Measurements from ENCODE around the gene BHLHA15.

Gene BHLHA15

DNA sequence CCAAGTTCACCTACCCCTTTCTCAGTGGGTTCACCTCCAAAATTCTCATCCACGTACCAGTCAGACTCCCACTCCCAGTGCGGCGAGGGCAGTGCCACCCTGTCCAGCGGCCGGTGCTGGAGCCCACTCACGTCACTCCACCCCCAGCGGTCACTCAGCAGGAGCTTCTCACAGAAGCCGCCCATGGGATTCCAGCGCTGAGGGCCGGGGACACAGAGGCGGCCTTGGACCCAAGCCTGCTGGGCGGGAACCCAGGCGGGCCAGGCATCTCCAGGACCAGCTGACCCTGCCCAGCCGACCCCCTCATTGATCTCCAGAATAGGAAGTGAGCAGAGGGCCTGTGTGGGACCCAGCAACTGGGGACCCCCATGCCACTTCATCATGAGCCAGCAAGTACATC is 33.6 kb downstream of the BHLHA15 start:
- DNase-seq (ENCODE audit: low spot score), result no peak

DNA sequence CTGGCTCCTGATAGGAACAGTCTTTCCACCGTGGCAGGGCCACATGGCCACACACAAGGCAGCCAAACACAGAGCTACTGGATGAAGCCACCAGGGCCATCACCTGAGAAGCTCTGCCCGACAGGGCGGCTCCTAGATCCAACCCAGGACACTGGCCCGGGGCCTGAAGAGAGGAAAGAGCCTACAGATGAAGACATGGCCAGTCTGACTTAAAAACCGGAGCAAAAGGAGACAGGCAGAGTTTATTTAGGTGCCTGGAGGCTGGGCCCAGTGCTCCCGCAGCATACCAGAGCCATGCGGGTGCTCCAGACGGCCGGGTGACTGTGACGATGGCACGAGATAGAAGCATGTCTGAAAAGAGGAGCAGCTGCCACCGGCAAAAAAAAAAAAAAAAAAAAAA is 36.9 kb downstream of the BHLHA15 start:
- no peak for DNase-seq (ENCODE audit: low spot score)

DNA sequence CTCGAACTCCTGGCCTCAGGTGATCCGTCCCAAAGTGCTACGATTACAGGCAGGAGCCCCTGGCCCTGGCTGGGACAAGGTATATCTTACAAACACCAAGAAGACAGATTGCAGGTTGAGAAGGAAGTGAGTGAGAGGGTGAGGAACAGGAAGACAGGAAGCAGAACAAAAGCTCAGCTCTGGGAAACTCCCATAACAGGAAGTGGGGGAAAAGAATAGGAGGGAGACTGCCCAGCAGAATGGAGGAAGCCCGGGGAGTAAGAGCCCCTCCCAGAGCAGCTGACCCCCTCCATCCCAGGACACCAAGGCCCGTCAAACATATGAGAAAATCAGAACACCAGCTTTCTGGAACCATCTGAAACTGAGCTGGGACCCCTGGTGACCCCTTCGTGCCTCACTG is 37.9 kb downstream of the BHLHA15 start:
- no peak for DNase-seq (ENCODE audit: low spot score)

DNA sequence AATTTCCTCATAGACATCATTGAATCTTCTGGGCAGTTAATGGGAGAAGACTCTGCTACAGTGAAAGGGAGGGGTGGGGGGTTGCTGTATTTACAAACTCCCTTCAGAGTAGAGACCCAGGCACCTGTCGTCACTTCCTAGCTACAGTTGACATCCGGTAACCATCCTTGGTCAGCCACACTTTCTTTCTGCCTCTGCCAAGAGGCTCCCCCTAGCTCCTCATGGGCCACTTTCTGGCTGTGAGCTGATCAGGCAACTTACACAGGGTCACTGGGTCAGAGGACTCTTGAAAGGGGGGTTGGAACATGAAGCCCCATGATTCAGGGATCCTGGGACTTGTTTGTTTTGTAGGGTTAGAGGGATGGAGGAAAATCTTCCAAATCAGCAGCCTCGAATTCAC is 39.5 kb downstream of the BHLHA15 start:
- peak; percentile 14 for DNase-seq (ENCODE audit: low spot score)

DNA sequence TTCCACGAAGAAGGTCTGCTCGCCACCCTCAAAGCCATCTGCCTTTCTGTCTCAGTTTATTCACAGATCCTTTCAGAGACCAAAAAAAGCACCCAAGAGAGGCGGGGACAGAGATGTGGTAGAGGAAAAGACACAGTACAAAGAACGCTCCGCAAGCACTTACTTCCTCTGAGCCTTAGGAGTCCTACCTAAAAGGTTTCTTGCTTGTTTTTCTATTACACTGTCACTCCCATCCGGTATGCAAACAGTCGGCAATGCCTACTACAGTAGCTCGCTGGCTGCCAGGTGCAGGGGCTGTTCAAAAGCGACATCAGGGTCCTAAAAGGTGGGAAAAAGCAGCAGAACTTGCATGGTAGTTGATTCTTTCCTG is 40.0 kb downstream of the BHLHA15 start:
- no peak for DNase-seq (ENCODE audit: low spot score)

DNA sequence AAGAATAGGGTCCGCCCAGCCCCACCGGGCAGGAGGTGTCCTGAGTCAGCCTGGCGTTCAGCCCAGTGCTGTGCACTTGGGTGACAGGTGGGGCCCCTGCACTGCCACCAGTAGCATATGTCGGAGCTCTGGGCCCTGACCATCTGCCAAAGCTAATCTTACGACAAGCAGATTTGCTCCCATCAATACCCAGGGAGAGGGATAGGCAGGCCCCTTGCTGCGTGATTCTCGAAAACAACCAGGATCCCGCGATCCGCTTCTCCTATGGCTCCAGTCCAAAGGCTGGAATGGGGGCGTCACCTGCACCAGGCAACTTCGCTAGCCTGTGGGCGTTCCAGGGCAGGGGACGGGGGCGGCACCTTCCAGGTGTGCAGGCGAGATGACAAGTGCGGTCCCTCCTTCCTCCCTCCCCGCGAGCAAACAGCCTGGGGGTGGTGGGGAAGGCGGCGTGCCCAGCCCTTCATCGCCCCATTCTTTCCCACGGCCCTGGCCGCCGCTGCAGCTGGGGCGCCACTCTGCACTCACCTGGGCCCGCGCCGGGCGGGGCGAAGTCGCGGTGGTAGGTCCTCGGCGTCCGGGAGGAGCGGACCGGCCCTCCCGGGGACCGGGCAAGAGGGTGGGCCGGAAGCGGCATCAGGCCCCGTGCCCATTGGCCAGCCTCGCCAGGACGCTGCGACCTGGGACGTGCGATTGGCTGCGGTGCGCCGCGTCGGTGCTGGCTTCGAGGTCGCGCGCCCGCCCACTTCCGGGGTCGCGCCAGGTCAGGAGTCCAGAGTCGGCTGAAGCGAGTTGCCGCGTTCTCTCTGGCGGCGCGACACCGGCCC is 40.6 kb downstream of the BHLHA15 start, which contains the start of gene TECPR1:
Gene TECPR1 (minus strand): TSS at position 632 of the 824 bp plus-strand sequence. CDS start 6,086 bp downstream, outside the sequence.
- peak; percentile 91 for DNase-seq (ENCODE audit: low spot score)

DNA sequence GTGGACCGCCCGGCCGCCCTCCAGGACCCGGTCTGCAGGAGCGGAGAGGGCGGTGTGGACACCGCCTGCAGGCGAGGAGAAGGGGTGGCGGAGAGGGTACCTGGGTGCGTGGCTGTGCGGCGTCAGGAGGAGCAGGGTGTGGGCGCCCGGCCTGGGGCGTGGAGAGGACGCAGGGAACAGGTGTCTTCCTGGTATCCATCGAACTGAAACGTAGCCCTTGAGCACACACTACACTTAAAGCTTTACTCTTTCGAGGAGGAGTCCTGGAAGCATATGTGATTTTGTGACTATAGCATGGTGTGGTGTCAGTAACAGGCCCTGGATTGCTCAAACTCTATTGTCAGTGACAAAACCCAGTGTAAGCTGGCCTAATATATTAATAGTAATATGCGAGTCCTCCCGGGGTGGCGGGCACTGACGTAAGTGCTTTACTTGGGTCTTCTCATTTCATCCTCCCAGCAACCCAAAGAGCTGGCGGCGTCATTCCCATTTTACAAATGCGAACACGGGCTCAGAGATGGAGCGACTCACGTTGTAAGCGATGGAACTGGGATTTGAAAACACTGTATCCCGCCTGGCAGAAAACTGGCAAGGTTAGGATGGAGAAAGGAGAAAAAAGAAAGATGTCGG is 41.3 kb downstream of the BHLHA15 start:
- DNase-seq (ENCODE audit: low spot score), result peak; percentile 27

DNA sequence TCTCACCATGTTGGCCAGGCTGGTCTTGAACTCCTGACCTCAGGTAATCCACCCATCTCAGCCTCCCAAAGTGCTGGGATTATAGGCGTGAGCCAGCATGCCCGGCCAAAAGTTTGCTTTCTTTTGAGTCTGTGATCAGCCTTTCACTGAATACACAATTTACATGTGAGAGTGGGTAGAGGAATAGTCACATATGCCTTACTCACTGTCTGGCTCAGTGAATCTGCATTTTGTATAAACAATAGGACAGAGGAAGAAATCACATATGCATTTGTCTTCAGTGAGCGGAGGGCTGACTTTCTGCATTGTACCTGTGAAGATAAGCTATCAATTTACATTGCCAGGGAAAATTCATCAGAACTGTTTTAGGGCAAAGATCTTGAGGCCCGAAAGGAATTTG is 43.3 kb downstream of the BHLHA15 start:
- no peak for DNase-seq (ENCODE audit: low spot score)

DNA sequence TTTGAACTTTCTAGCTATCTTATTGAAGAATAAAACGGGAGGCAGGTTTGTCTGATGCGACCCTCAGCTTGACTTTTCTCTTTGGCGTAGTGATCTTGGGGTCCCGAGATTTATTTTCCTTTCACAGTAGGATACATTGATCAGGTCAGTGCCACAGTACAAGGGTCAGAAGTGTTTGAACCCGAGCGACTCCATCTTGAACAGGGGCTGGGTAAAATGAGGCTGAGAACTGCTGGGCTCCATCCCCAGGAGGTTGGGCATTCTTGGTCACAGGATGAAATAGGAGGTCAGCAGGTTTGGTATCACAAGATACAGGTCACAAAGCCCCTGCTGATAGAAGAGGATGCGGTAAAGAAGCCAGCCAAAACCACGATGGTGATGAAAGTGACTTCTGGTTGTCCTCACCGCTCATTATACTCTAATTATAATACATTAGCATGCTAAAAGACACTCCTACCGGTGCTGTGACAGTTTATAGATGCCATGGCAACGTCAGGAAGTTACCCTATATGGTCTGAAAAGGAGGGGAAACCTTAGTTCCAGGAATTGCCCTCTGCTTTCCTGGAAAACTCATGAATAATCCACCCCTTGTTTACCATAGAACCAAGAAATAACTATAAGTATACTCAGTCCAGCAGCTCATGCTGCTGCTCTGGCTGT is 43.8 kb downstream of the BHLHA15 start:
- no peak for DNase-seq (ENCODE audit: low spot score)

DNA sequence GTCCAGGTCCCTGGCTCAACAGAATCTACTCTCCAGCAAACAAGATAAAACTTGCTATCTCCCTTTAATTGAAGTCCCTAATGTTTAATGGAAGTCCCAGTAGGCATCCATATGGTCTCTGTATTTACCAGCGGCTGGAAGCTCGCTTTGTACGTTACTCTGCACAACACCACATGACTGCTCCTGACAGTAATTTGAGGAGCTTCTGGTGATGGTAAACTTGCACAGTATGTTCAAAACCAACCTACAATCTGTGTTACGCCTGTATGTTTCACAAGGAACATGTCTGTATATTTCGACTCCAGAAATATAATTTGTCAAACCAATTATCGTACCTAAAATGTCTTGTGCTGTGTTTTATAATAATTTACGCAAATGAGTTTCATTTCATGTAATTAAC is 45.2 kb downstream of the BHLHA15 start:
- no peak for DNase-seq (ENCODE audit: low spot score)

DNA sequence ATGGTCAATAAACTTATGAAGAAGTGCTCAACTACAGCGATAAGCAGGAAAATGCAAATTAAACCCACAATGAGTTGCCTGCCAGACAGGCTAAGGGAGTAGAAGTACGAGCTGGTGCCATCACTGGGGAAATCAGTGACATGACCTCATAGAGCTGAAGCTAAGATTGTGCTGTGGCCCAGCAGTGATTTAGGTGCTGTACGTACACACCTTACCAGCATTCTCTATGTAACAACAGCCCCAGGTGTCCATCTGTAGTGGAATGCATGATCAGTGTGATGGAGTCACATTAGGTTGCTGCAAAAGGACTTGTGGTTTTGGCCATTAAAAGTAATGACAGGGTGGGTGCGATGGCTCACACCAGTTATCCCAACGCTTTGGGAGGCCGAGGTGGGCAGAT is 46.5 kb downstream of the BHLHA15 start:
- no peak for DNase-seq (ENCODE audit: low spot score)
